Lower lobe of right lung (tissue), 2 donors: ENCODE data around the gene ACTG2. TPM values are rescaled to one million over a fixed set of nuclear protein-coding genes. Genes with fewer than 3 reads are reported as not detected.

Experiments used
- ATAC-seq, 2 donors: fragments of 200-7000 bp; cut with Tn5 transposase; one replicate each; pipeline ENCODE4 v1.9.1; 2020 to 2022; ENCODE audit warnings: mild to moderate bottlenecking in 2 of 2, moderate library complexity in 2 of 2
- DNase-seq: peaks from one replicate; pipeline ENCODE4 v3.0.0-alpha.2; 2020
- H3K27ac ChIP-seq: fragments of 200-600 bp; one replicate; pipeline ENCODE4 v1.8.0; 2022
- H3K27me3 ChIP-seq: fragments of 200-600 bp; one replicate; pipeline ENCODE4 v1.8.0; 2022; ENCODE audit warnings: low read depth
- H3K36me3 ChIP-seq: fragments of 200-600 bp; one replicate; pipeline ENCODE4 v1.8.0; 2022; ENCODE audit warnings: mild to moderate bottlenecking
- H3K4me1 ChIP-seq: fragments of 200-600 bp; one replicate; pipeline ENCODE4 v1.8.0; 2022
- H3K4me3 ChIP-seq: fragments of 200-600 bp; one replicate; pipeline ENCODE4 v1.8.0; 2022; ENCODE audit warnings: mild to moderate bottlenecking
- H3K9me3 ChIP-seq: fragments of 200-600 bp; one replicate; pipeline ENCODE4 v1.8.0; 2022
- CTCF ChIP-seq: fragments of 200-600 bp; IDR thresholded peaks from one replicate; pipeline ENCODE4 v1.8.0; 2022; ENCODE audit warnings: antibody characterized with exemption, mild to moderate bottlenecking
- intact Hi-C: fragments of 100-400 bp; cut with DNase I; formaldehyde crosslinking; loops from one replicate; pipeline ENCODE4 v1.11.0; 2022
- total RNA-seq: library from RNA; stranded (reverse); fragmentation: NEBNext Ultra II Directional; extraction: Animal tissue kit (Norgen Biotek cat#: 25700); gene quantifications from one replicate; pipeline ENCODE4 v1.2.1, GENCODE V29; 2021
- donor health status: DM: no; HTN: yes; CAD: no; lungs with severe emphysema.

Gene ACTG2
- total RNA-seq, 1 donor from 2014 or later, result 22.2 TPM

DNA sequence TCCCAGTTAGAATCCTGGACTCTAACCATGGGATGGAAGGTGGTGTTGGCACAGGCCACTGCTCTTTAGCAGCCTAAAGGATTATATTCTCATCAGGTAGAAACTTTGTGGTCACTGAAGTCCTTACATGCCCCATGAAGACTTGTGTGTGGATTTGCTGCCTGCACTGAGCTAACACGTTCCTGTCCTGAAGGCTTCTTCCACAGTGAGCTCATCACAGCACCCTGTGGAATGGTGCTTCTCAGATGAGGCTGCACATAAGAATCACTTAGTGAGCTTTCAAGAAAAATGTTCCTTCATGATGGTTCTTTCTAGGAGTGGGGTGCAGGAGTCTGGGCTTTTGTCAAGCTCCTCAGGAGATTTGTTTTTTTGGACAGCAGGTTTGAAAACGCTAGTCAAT is 37.3 kb upstream of the ACTG2 start:
- no peak overlapping the region for H3K27ac ChIP-seq
- H3K27me3 ChIP-seq, result no peaks in the 10 kb centered on the region
- no peak overlapping the region for H3K4me3 ChIP-seq
- H3K4me1 ChIP-seq, result no peaks in the 10 kb centered on the region
- no peak for DNase-seq
- no peak for ATAC-seq
- no peaks in the 10 kb centered on the region for H3K9me3 ChIP-seq
- intact Hi-C loops, result no loop called here
- peaks cover 93% of the 10 kb centered on the region for H3K36me3 ChIP-seq
- TF ChIP-seq CTCF, result no peak

DNA sequence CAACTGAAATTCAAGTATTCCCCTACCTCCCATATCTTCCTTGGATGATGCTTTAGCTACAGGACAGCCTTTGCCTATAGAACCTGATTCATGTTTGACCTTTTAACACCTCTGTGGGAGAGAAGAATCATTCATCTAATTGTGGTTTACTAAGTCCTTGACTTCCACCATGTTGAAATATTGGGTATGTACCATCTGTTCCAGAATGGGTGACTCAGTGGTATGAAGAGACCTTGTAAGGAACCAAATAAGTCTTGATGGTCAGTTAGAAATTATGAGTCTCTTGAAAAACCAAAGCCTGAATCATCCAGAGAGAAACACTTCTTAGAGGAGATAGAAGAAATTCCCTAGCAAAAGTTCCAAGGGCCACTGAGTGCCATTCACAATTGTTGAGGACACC is 36.6 kb upstream of the ACTG2 start:
- H3K36me3 ChIP-seq, result peaks cover 93% of the 10 kb centered on the region
- ATAC-seq, result no peak

GRCh38 chr2:73859721-73860586 is 32.9 kb upstream of the ACTG2 start:
- H3K27me3 ChIP-seq, result no peaks in the 10 kb centered on the region
- H3K4me1 ChIP-seq, result no peaks in the 10 kb centered on the region
- H3K36me3 ChIP-seq, result peaks cover 94% of the 10 kb centered on the region
- H3K27ac ChIP-seq, result no peak overlapping the region
- no peaks in the 10 kb centered on the region for H3K9me3 ChIP-seq
- ATAC-seq, result no peak
- intact Hi-C loops, result no loop called here
- DNase-seq, result no peak
- no peak overlapping the region for H3K4me3 ChIP-seq
- TF ChIP-seq CTCF, result no peak

More for the DNA sequence above, 36.6 kb upstream of the ACTG2 start:
- Histone ChIP-seq H3K9me3 (no peaks in the 10 kb centered on the region), H3K27ac (no peak overlapping the region), H3K27me3 (no peaks in the 10 kb centered on the region), H3K4me1 (no peaks in the 10 kb centered on the region), H3K4me3 (no peak overlapping the region)
- intact Hi-C loops, result no loop called here
- no peak for TF ChIP-seq CTCF
- DNase-seq, result no peak

DNA sequence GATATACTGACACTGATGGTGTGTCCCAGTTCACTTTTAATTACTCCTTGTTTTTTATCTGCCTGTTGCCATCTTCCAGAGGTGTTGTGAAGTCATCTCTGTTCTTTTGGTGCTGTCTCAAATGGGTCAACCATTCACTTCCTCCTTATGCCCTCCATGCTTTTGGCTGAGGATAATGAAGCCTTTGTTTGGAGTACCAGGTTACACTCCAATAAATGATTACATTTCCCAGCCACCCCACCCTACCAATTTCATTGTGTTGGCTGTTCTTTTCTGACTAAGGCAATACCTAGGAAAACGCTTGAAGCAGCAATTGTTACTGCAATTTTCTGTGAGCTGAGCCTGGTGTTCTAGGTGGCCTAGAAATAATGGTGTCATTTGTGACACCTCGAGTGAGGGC is 29.8 kb upstream of the ACTG2 start:
- peaks cover 91% of the 10 kb centered on the region for H3K36me3 ChIP-seq
- DNase-seq (no peak), ATAC-seq (no peak)
- no peak overlapping the region for H3K27ac ChIP-seq
- TF ChIP-seq CTCF, result no peak
- H3K4me1 ChIP-seq, result no peaks in the 10 kb centered on the region
- H3K4me3 ChIP-seq, result no peak overlapping the region
- H3K27me3 ChIP-seq, result no peaks in the 10 kb centered on the region
- H3K9me3 ChIP-seq, result no peaks in the 10 kb centered on the region
- intact Hi-C loops, result no loop called here

DNA sequence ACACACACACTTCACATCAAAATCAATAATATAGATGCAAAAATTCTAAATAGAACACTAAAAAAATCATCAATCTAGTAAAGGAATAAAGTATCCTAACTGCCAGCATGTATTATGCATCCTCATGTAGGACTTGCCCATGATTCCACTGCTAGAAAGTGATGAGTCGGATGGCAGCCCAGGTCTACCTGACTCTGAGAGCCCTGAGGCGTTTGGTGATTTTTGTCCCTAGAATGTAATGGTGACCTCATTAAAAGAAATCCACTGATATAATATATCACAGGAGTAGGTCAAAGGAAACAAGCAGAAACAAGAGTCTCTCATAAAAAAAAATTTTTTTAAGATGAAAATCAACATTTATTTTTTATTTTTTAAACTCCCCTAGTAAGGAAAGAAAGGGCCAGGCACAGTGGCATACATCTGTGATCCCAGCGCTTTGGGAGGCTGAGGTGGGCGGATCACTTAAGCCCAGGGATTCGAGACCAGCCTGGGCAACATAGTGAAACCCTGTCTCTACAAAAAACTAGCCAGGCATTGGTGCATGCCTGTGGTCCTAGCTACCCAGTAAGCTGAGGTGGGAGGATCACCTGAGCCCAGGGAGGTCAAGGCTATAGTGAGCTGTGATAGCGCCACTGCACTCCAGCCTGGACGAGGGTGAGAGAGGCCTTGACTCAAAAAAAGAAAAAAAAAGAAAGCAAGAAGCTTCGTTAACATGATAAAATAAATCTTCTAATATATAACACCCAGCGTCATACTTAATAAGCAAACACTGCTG is 24.4 kb upstream of the ACTG2 start:
- H3K9me3 ChIP-seq, result no peaks in the 10 kb centered on the region
- intact Hi-C loops, result no loop called here
- DNase-seq (no peak), ATAC-seq (no peak)
- H3K27me3 ChIP-seq, result no peaks in the 10 kb centered on the region
- no peak overlapping the region for H3K27ac ChIP-seq
- peaks cover 39% of the 10 kb centered on the region for H3K36me3 ChIP-seq
- TF ChIP-seq CTCF, result no peak
- H3K4me1 ChIP-seq, result peaks cover 10% of the 10 kb centered on the region
- H3K4me3 ChIP-seq, result no peak overlapping the region
